HT-29 (cell line): ENCODE data around the gene ARHGAP31. TPM values are rescaled to one million over a fixed set of nuclear protein-coding genes. Genes with fewer than 3 reads are reported as not detected.
A peak's percentile ranks its signal among the peaks of the same experiment; 100 is the strongest.
"Not testable (repeated sequence)": the region's sequence is repeated elsewhere in the genome, so short reads cannot be mapped to it uniquely, and the experiment has no call there.

Source experiments
- DNase-seq: peaks from one replicate; pipeline ENCODE4 v3.0.0-alpha.2; 2015; ENCODE audit warnings: low spot score
- total RNA-seq: library from RNA; depleted of rRNA; stranded (reverse); fragments of >200 nt; shearing (Covaris generic); gene quantifications from 2 replicates; pipeline ENCODE4 v1.2.3, GENCODE V29; 2014

The ARHGAP31 gene
- total RNA-seq, 1 experiment from 2014 or later: 0.03 TPM

- DNase-seq: no peak
Observed at GRCh38 chr3:119349354-119350041, 55.3 kb downstream of the ARHGAP31 start.

DNA sequence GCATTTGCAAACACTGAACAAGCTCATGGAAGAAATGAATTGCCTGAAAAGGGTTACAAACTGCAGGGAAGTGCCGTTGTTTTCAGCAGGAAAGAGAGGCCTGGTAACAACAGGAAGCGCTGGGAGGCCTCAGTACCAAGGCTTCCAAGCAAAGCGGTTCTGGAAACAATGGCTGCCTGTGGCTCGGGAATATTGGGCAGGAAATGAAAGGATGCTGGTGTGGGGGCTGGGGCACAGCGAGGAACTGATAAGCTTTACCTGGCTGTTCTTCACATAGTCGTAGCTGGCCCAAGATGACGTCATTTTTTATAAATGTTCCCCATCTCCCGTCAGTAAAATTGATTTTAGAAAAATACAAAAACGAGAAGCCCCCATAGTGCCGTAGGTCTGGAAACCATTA lies 55.9 kb downstream of the ARHGAP31 start:
- no peak for DNase-seq

- no peak for DNase-seq
Observed at GRCh38 chr3:119351581-119351980, 57.4 kb downstream of the ARHGAP31 start.

DNA sequence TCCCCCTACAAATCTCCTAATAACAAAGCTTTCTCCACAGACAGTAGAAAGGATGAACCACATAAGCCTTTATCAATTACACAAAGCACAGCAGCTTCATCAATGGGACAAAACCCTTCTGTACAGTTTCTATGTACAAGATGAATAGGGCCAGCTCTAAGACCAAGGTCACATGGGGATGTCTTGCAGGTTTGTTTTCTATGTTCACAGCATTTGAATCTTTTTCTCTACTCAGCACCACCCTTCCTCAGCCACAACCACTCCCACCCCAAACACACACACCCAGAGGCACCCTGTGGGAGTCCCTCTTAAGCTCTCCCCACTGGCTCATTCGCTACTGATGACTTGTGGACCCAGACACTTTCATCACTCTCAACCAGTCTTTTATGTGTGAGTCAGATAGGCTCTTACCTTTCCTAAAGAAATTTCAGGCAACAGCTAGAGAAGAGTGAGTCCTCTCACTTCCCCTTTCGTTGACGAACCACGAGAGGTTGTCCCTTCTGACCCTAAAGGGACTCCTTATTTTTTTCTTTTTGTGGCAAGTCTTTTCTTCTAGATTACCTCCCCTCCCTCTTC lies 57.9 kb downstream of the ARHGAP31 start:
- DNase-seq: no peak

GRCh38 chr3:119352863-119353527 lies 58.8 kb downstream of the ARHGAP31 start:
- DNase-seq: peak; percentile 16

GRCh38 chr3:119355608-119356007 lies 61.4 kb downstream of the ARHGAP31 start:
- DNase-seq: not testable (repeated sequence)

DNA sequence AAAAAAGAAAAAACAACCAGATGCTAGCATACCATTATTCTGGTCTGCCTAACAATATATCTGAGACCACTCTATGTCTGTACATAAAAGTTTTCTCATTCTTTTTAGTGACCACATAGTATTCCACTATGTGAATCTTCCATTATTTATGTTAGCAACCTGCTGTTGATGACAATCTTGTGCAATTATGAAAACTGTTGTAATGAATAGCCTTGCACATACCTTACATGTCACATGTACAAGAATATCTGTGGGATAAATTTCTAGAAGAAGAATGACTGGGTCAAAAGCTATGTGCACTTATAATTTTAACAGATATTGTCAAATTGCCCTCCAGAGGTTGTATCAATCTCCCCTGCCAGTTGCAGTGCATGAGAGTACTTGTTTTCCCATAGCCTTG lies 62.5 kb downstream of the ARHGAP31 start:
- no peak for DNase-seq

GRCh38 chr3:119357190-119357589 lies 63.0 kb downstream of the ARHGAP31 start:
- DNase-seq: no peak

GRCh38 chr3:119359476-119360326 lies 65.5 kb downstream of the ARHGAP31 start:
- DNase-seq: no peak

- no peak for DNase-seq
Observed at GRCh38 chr3:119360736-119361462, 66.7 kb downstream of the ARHGAP31 start.

DNA sequence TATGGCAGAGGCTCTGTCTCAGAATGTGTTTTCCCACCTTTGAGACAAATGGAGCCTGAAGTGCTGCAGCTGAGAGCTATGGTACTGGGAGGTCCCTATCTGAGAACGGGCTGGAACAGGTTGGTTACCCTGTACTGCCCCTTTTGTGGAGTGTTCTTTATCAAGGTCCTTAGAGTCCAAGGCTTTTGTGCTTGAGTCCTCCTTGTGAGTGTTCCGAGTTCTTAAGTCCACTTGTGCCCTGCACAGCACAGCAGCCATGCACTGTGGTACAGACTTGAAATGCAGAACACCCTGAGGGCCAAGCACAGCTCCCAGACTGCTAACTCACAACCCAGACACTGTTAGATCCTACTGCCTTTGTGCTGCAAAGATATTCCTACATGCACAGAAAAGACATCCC lies 67.8 kb downstream of the ARHGAP31 start:
- DNase-seq: no peak

DNA sequence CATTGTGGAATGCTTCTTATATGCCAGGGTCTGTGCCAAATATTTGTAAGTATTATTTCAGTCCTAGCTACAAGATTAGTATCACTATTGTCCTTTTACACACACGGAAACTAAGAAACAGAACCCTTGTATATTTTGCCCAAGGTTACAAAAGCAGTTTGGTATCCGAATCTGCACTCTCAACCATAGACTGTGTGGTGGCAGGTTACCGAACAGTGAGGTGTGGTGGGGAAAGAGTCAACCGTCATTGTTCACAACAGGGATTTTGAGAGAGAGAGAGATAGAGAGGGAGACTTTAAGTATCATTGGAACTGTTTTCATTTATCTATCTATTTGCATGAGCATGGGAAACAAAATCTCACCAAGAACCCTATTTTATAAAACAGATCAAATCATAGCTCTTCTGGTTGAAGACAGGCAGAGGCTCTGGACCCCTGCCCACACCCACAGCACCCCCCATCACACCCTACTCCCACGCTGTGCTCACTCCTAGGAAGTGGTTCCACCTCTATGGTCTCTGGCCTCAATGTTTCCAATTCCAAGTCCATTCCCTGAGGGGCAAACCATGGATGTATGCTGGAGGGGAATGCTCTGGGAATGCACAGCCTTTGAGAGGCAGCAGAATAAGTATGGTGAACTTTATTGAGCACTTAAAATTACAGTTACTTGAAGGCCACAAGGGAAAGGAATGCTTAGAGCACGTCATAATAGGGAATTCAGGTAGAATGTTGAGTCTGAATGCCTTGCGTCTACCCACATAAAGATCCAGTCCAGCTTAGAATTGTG lies 69.0 kb downstream of the ARHGAP31 start:
- DNase-seq: no peak

DNA sequence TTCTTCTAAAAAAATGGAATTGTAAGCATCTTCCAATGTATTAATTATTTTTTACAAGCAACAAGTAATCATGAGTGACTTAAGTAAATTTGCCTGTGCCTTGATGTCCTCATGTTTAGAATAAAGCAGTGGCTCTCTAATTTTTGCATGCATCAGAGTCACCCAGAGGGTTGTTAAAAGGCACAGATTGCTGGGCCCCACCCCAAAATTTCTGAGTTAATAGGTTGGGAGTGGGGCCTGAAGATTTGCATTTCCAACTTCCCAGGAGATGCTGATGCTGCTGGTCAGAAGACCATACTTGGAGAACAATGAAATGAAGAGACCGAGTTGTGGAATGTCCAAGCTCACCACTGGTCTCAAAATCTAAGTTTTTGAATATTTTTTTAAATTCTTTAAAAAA lies 70.2 kb downstream of the ARHGAP31 start:
- DNase-seq: no peak

DNA sequence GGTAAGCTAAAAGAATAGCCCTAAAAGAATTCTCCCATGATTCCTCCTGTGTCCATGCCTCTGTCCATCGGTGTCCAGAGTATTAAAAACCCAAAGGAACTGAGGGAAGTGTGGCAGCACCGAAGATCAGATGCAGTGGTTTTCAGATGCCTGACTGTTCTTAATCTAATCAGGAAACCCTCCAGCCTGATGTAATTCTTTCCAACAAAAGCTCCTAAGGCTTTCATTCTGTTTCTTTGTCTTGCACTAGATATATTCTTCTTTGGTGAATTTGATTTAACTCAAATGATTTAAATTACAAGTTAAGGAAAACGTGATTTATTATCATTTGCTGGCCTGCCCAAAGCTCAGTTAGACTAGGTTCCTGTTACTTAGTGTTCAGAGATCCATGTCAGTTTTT lies 71.2 kb downstream of the ARHGAP31 start:
- DNase-seq: no peak

- no peak for DNase-seq
Observed at GRCh38 chr3:119367000-119367399, 72.8 kb downstream of the ARHGAP31 start.

DNA sequence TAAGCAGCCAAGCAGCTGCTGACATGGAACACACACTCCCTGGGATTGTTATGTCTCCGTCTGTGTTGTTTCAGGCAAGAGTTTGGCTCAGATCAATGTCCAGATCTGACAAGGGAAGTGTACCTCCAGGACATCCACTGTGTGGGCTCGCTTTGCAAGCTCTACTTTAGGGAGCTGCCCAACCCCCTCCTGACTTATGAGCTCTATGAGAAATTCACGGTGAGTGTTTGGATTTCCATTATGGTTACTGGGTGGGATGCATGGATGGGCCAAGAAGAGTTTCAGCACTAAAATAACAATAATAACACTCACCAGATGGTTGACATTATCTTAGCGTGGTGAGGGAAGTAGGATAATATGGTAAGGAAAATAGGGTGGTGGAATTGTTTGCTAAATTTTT lies 74.1 kb downstream of the ARHGAP31 start:
- no peak for DNase-seq

DNA sequence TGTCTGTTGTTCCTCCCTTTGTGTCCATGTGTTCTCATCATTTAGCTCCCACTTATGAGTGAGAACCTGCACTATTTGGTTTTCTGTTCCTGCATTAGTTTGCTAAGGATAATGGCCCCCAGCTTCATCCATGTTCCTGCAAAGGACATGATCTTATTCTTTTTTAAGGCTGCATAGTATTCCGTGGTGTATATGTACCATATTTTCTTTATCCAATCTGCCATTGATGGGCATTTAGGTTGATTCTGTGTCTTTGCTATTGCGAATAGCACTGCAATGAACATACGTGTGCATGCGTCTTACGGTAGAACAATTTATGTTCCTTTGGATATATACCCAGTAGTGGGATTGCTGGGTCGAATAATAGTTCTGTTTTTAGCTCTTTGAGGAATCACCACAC lies 77.6 kb downstream of the ARHGAP31 start:
- not testable (repeated sequence) for DNase-seq

- DNase-seq: no peak
Observed at GRCh38 chr3:119375106-119375505, 80.9 kb downstream of the ARHGAP31 start.

GRCh38 chr3:119375510-119375909 lies 81.3 kb downstream of the ARHGAP31 start:
- DNase-seq: no peak

DNA sequence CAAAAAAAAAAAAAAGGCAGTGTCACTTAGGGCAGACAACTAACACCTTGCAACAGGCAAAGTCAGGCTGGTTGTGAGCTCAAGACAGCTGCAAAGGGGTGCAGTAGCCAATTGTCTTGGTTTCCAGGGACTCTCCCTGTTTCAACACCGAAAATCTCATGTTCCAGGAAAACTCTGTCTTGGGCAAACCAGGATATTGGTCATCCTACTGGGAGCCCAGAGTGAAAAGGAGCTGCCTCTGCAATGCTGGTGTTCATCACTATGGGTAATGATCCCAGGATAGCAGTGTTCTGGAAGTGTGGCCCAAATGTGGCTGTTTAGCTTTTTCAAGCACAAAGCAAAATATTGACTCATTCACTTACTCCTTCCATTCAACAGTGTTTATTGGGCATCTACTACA lies 82.6 kb downstream of the ARHGAP31 start:
- no peak for DNase-seq
